Peyer's patch (tissue), 4 donors: ENCODE data around the gene TNKS1BP1. TPM values are rescaled to one million over a fixed set of nuclear protein-coding genes. Genes with fewer than 3 reads are reported as not detected.
"Not testable (repeated sequence)": the region's sequence is repeated elsewhere in the genome, so short reads cannot be mapped to it uniquely, and the experiment has no call there.

Experiments
- DNase-seq, 3 donors: peaks; one replicate each; pipeline ENCODE4 v3.0.0-alpha.2; 2017 to 2019
- H3K27ac ChIP-seq, 4 donors: fragments of 200-600 bp; sonication (generic); one replicate each; pipeline ENCODE4 v1.5.1; 2016 to 2019
- H3K27me3 ChIP-seq, 2 donors: fragments of 200-600 bp; sonication (generic); one replicate each; pipeline ENCODE4 v1.5.1; 2019
- H3K36me3 ChIP-seq, 3 donors: fragments of 200-600 bp; sonication (generic); one replicate each; pipeline ENCODE4 v1.5.1; 2016 to 2019
- H3K4me1 ChIP-seq, 4 donors: fragments of 200-600 bp; sonication (generic); one replicate each; pipeline ENCODE4 v1.5.1; 2016 to 2019
- H3K4me3 ChIP-seq, 4 donors: fragments of 200-600 bp; sonication (generic); 1 replicate in 3 of 4; 2 replicates in 1 of 4; pipeline ENCODE4 v1.5.1; 2016 to 2019; ENCODE audit warnings: mild to moderate bottlenecking in 1 of 4
- H3K9me3 ChIP-seq, 4 donors: fragments of 200-600 bp; sonication (generic); one replicate each; pipeline ENCODE4 v1.5.1; 2016 to 2019; ENCODE audit warnings: mild to moderate bottlenecking in 1 of 4
- CTCF ChIP-seq, 6 experiments: fragments of 450-650 bp in 4 of 6; fragments of 200-600 bp in 2 of 6; sonication (generic) in 1 of 6; IDR thresholded peaks; one replicate each; pipeline ENCODE4 v1.5.1; 2017 to 2019; ENCODE audit warnings: antibody characterized with exemption in 6 of 6, mild to moderate bottlenecking in 3 of 6, moderate library complexity in 1 of 6
- POLR2A ChIP-seq, 2 donors: fragments of 450-650 bp; IDR thresholded peaks; one replicate each; pipeline ENCODE4 v1.5.1; 2017; ENCODE audit warnings: antibody characterized with exemption in 2 of 2, mild to moderate bottlenecking in 2 of 2, moderate library complexity in 2 of 2
- total RNA-seq, 4 donors: library from RNA; depleted of rRNA; stranded (reverse); fragments of >200 nt; gene quantifications; one replicate each; pipeline ENCODE4 v1.1.0, GENCODE V29; 2016

Gene TNKS1BP1
- total RNA-seq, 4 donors from 2014 or later, result 91.8 to 156 (median 139) TPM

GRCh38 chr11:57299150-57299737 lies 25.5 kb downstream of the TNKS1BP1 start:
- H3K27me3 ChIP-seq, result no peaks in the 10 kb centered on the region
- no peak overlapping the region for H3K27ac ChIP-seq
- no peak overlapping the region for H3K4me3 ChIP-seq
- DNase-seq, result no peak
- peaks cover 0 to 56% (median 5%) of the 10 kb centered on the region in 3 donors for H3K36me3 ChIP-seq
- H3K9me3 ChIP-seq, result peaks cover 0 to 13% (median 6%) of the 10 kb centered on the region in 4 donors
- peaks cover 0 to 7% (median 0%) of the 10 kb centered on the region in 4 donors for H3K4me1 ChIP-seq
- TF ChIP-seq CTCF (IDR thresholded peaks at IDR 0.05) (no peak), POLR2A (IDR thresholded peaks at IDR 0.05) (no peak)

- peaks cover 0 to 41% (median 5%) of the 10 kb centered on the region in 3 donors for H3K36me3 ChIP-seq
- TF ChIP-seq CTCF (IDR thresholded peaks at IDR 0.05) (no peak), POLR2A (IDR thresholded peaks at IDR 0.05) (no peak)
- no peak overlapping the region for H3K4me3 ChIP-seq
- H3K4me1 ChIP-seq, result no peaks in the 10 kb centered on the region
- no peaks in the 10 kb centered on the region for H3K27me3 ChIP-seq
- peaks cover 0 to 13% (median 6%) of the 10 kb centered on the region in 4 donors for H3K9me3 ChIP-seq
- no peak overlapping the region for H3K27ac ChIP-seq
- no peak for DNase-seq
Measured at GRCh38 chr11:57297221-57297620, 27.5 kb downstream of the TNKS1BP1 start.

GRCh38 chr11:57296205-57296604 lies 28.5 kb downstream of the TNKS1BP1 start:
- H3K27me3 ChIP-seq, H3K4me1 ChIP-seq, H3K4me3 ChIP-seq, DNase-seq, H3K27ac ChIP-seq: not testable (repeated sequence)
- peaks cover 0 to 13% (median 6%) of the 10 kb centered on the region in 4 donors for H3K9me3 ChIP-seq
- H3K36me3 ChIP-seq, result peaks cover 0 to 31% (median 5%) of the 10 kb centered on the region in 3 donors

GRCh38 chr11:57294225-57295131 lies 30.3 kb downstream of the TNKS1BP1 start:
- DNase-seq, result no peak
- TF ChIP-seq CTCF (IDR thresholded peaks at IDR 0.05) (no peak), POLR2A (IDR thresholded peaks at IDR 0.05) (no peak)
- H3K36me3 ChIP-seq, result peaks cover 0 to 14% (median under 1%) of the 10 kb centered on the region in 3 donors
- no peak overlapping the region for H3K4me3 ChIP-seq
- no peaks in the 10 kb centered on the region for H3K4me1 ChIP-seq
- H3K9me3 ChIP-seq, result peaks cover 0 to 6% (median 2%) of the 10 kb centered on the region in 4 donors
- no peaks in the 10 kb centered on the region for H3K27me3 ChIP-seq
- H3K27ac ChIP-seq, result no peak overlapping the region

GRCh38 chr11:57290288-57290687 lies 34.5 kb downstream of the TNKS1BP1 start:
- H3K4me1 ChIP-seq, result peaks cover 0 to 10% (median 0%) of the 10 kb centered on the region in 4 donors
- DNase-seq, result no peak

More at GRCh38 chr11:57290288-57290687, 34.5 kb downstream of the TNKS1BP1 start:
- H3K4me3 ChIP-seq, result no peak overlapping the region
- TF ChIP-seq CTCF (IDR thresholded peaks at IDR 0.05) (no peak), POLR2A (IDR thresholded peaks at IDR 0.05) (no peak)
- no peaks in the 10 kb centered on the region for H3K36me3 ChIP-seq
- no peaks in the 10 kb centered on the region for H3K27me3 ChIP-seq
- peak overlapping the region in 1 of 4 donors; percentile 12 for H3K27ac ChIP-seq
- no peaks in the 10 kb centered on the region for H3K9me3 ChIP-seq
